Measurements from ENCODE around the gene CHGA. TPM values are rescaled to one million over a fixed set of nuclear protein-coding genes. Genes with fewer than 3 reads are reported as not detected.

Gene CHGA
- total and polyA plus RNA-seq, 10 of the 15 experiments (the other 5 are each of a cell fraction or from before 2014, with no cell fraction given) = 0.11 to 0.23 TPM; not detected in 8

GRCh38 chr14:92949496-92950192 is 26.7 kb downstream of the CHGA start:
- H4K20me1 ChIP-seq (ENCODE audit: control insufficient read depth, insufficient read depth) = no peaks in the 10 kb centered on the region
- H3K4me2 ChIP-seq (ENCODE audit: control insufficient read depth, insufficient read depth) = no peak overlapping the region
- CTCF ChIA-PET = interaction anchor here (0.5 kb wide), 1 partner anchor 192 kb away, joined by 3 read pairs; no protein-coding TSS in a partner anchor
- no peak overlapping the region for H3K27ac ChIP-seq (ENCODE audit: control insufficient read depth, insufficient read depth)
- no peak for ATAC-seq
- H3K4me3 ChIP-seq = no peak overlapping the region
- DNase-seq (ENCODE audit: low read depth, low spot score) = no peak
- RAD21 ChIA-PET (ENCODE audit: unreplicated experiment) = no interaction called here
- H3K27me3 ChIP-seq (replicated peaks in 1 of 2; ENCODE audit: control insufficient read depth in 2 of 2, insufficient read depth in 2 of 2, low read length in 1 of 2) = no peaks in the 10 kb centered on the region
- in situ Hi-C loops (cut with MboI) = loop anchor here (5.0 kb wide), 1 partner anchor 188 kb away; no protein-coding TSS in a partner anchor
- FAIRE-seq = no peak
- H3K9me3 ChIP-seq (replicated peaks; ENCODE audit: control insufficient read depth, insufficient read depth, low read length) = no peaks in the 10 kb centered on the region
- no TSS peak for BruUV-seq (replicated peaks)
- no peak overlapping the region for H3K9ac ChIP-seq (ENCODE audit: control insufficient read depth, insufficient read depth, low read length)
- SMC1A ChIA-PET (ENCODE audit: uncharacterized antibody, unreplicated experiment) = interaction anchor here (0.7 kb wide), 1 partner anchor 127 kb away, joined by 3 read pairs; no protein-coding TSS in a partner anchor
- no peaks in the 10 kb centered on the region; the same call in 1 of the 2 replicates for H3K4me1 ChIP-seq (ENCODE audit: control insufficient read depth, insufficient read depth, low read length)
- H3K79me2 ChIP-seq (ENCODE audit: control insufficient read depth, insufficient read depth, low read length) = no peaks in the 10 kb centered on the region
- no peak overlapping the region for H2AFZ ChIP-seq (ENCODE audit: control insufficient read depth, low read depth, low read length)
- intact Hi-C loops (cut with micrococcal nuclease; ENCODE audit: unreplicated experiment) = loop anchor here (5.0 kb wide), 1 partner anchor 268 kb away; no protein-coding TSS in a partner anchor
- 96% methylated on average over 24 of the region's 24 CpGs for WGBS (ENCODE audit: insufficient coverage, insufficient replicate concordance, low lambda C conversion rate, missing lambda C conversion rate)
- POLR2A ChIA-PET = no interaction called here
- peaks cover 7 to 33% of the 10 kb centered on the region in 2 experiments; a peak in 3 of 4 replicates for H3K36me3 ChIP-seq (ENCODE audit: control insufficient read depth in 2 of 2, insufficient read depth in 2 of 2, low read length in 1 of 2)
- TF ChIP-seq RFX5 (IDR thresholded peaks at IDR 0.05; ENCODE audit: low read depth, low read length) (no peak), NR2F1 (conservative IDR thresholded peaks at IDR 0.05) (no peak), MTA3 (IDR thresholded peaks at IDR 0.05; ENCODE audit: borderline replicate concordance, low read length) (no peak), EED (IDR thresholded peaks at IDR 0.05; ENCODE audit: low read depth) (no peak), CHD1 (IDR thresholded peaks at IDR 0.05; ENCODE audit: low read depth, low read length) (no peak), POLR2A (IDR thresholded peaks at IDR 0.05; ENCODE audit: low read depth, low read length) (no peak)

GRCh38 chr14:92950193-92950540 is 27.2 kb downstream of the CHGA start:
- Histone ChIP-seq H3K79me2 (ENCODE audit: control insufficient read depth, insufficient read depth, low read length) (no peaks in the 10 kb centered on the region), H2AFZ (ENCODE audit: control insufficient read depth, low read depth, low read length) (no peak overlapping the region), H3K4me2 (ENCODE audit: control insufficient read depth, insufficient read depth) (no peak overlapping the region), H3K9ac (ENCODE audit: control insufficient read depth, insufficient read depth, low read length) (no peak overlapping the region), H3K4me3 (no peak overlapping the region), H3K36me3 (ENCODE audit: control insufficient read depth in 2 of 2, insufficient read depth in 2 of 2, low read length in 1 of 2) (peaks cover 7 to 29% of the 10 kb centered on the region in 2 experiments; a peak in 3 of 4 replicates), H3K9me3 (replicated peaks; ENCODE audit: control insufficient read depth, insufficient read depth, low read length) (no peaks in the 10 kb centered on the region), H3K27ac (ENCODE audit: control insufficient read depth, insufficient read depth) (no peak overlapping the region), H3K4me1 (ENCODE audit: control insufficient read depth, insufficient read depth, low read length) (no peaks in the 10 kb centered on the region; the same call in 1 of the 2 replicates), H4K20me1 (ENCODE audit: control insufficient read depth, insufficient read depth) (no peaks in the 10 kb centered on the region), H3K27me3 (replicated peaks in 1 of 2; ENCODE audit: control insufficient read depth in 2 of 2, insufficient read depth in 2 of 2, low read length in 1 of 2) (no peaks in the 10 kb centered on the region)
- intact Hi-C loops (cut with micrococcal nuclease; ENCODE audit: unreplicated experiment) (loop anchor here (5.0 kb wide), 1 partner anchor 267 kb away; no protein-coding TSS in a partner anchor), in situ Hi-C loops (cut with MboI) (loop anchor here (5.0 kb wide), 1 partner anchor 187 kb away; no protein-coding TSS in a partner anchor)
- 83% methylated on average over 7 of the region's 7 CpGs for WGBS (ENCODE audit: insufficient coverage, insufficient replicate concordance, low lambda C conversion rate, missing lambda C conversion rate)
- SMC1A ChIA-PET (ENCODE audit: uncharacterized antibody, unreplicated experiment) = no interaction called here
- no peak for TF ChIP-seq CTCF (IDR thresholded peaks at IDR 0.05 in 2 of 3, conservative IDR thresholded peaks at IDR 0.05 in 1 of 3; ENCODE audit: control insufficient read depth in 2 of 3, extremely low read depth in 1 of 3, insufficient read depth in 1 of 3, low read depth in 3 of 3, low read length in 3 of 3)
- TF ChIP-seq EGR1 (IDR thresholded peaks at IDR 0.05; ENCODE audit: borderline replicate concordance in 1 of 2, low read depth in 2 of 2, low read length in 2 of 2) = no peak
- TF ChIP-seq KLF5 (IDR thresholded peaks at IDR 0.05; ENCODE audit: partially characterized antibody) = no peak
- TF ChIP-seq JUNB (IDR thresholded peaks at IDR 0.05) = no peak
- TF ChIP-seq BMI1 (IDR thresholded peaks at IDR 0.05; ENCODE audit: borderline replicate concordance) = no peak
- no peak for TF ChIP-seq RELA (IDR thresholded peaks at IDR 0.05; ENCODE audit: borderline replicate concordance, partially characterized antibody)
- TF ChIP-seq MTA3 (IDR thresholded peaks at IDR 0.05; ENCODE audit: borderline replicate concordance, low read length) = no peak
- TF ChIP-seq ETV6 (conservative IDR thresholded peaks at IDR 0.05 in 1 of 2, IDR thresholded peaks at IDR 0.05 in 1 of 2; ENCODE audit: borderline replicate concordance in 1 of 2, low read depth in 1 of 2) = no peak
- TF ChIP-seq ZNF207 (IDR thresholded peaks at IDR 0.05; ENCODE audit: borderline replicate concordance) = no peak
- TF ChIP-seq NBN (IDR thresholded peaks at IDR 0.05) = no peak
- TF ChIP-seq JUND (IDR thresholded peaks at IDR 0.05; ENCODE audit: low read depth, low read length) = no peak
- DNase-seq (ENCODE audit: low read depth, low spot score) (no peak), ATAC-seq (no peak), FAIRE-seq (no peak)
- POLR2A ChIA-PET = no interaction called here
- CTCF ChIA-PET = interaction anchor here (0.5 kb wide), 1 partner anchor 191 kb away, joined by 3 read pairs; no protein-coding TSS in a partner anchor
- no TSS peak for BruUV-seq (replicated peaks)
- RAD21 ChIA-PET (ENCODE audit: unreplicated experiment) = no interaction called here

All from GM12878 (cell line).